ENCODE measurements around the gene ABCG1.
A peak's percentile ranks its signal among the peaks of the same experiment; 100 is the strongest.

Gene ABCG1

GRCh38 chr21:42252778-42253340 is 33.9 kb downstream of the ABCG1 start:
- no peak for DNase-seq

- DNase-seq = no peak
Measured at GRCh38 chr21:42253466-42253865, 34.5 kb downstream of the ABCG1 start.

GRCh38 chr21:42254083-42254482 is 35.1 kb downstream of the ABCG1 start:
- DNase-seq = no peak

GRCh38 chr21:42254651-42255601 is 36.0 kb downstream of the ABCG1 start:
- peak; percentile 68 for DNase-seq

GRCh38 chr21:42255825-42256224 is 36.9 kb downstream of the ABCG1 start:
- DNase-seq = no peak

GRCh38 chr21:42256316-42256715 is 37.4 kb downstream of the ABCG1 start:
- DNase-seq = no peak

- DNase-seq = no peak
Measured at GRCh38 chr21:42257091-42257765, 38.3 kb downstream of the ABCG1 start.

GRCh38 chr21:42258150-42258884 is 39.4 kb downstream of the ABCG1 start:
- DNase-seq = peak; percentile 84

- peak; percentile 56 for DNase-seq
Measured at GRCh38 chr21:42258885-42259407, 40.0 kb downstream of the ABCG1 start.

- no peak for DNase-seq
Measured at GRCh38 chr21:42260121-42260520, 41.2 kb downstream of the ABCG1 start.

GRCh38 chr21:42261829-42262200 is 42.9 kb downstream of the ABCG1 start:
- DNase-seq = no peak

GRCh38 chr21:42262831-42263231 is 43.9 kb downstream of the ABCG1 start:
- DNase-seq = peak; percentile 20

GRCh38 chr21:42263591-42264131 is 44.7 kb downstream of the ABCG1 start:
- no peak for DNase-seq

- no peak for DNase-seq
Measured at GRCh38 chr21:42264245-42265195, 45.6 kb downstream of the ABCG1 start.

GRCh38 chr21:42265231-42265812 is 46.4 kb downstream of the ABCG1 start:
- DNase-seq = no peak

- no peak for DNase-seq
Measured at GRCh38 chr21:42266971-42267556, 48.1 kb downstream of the ABCG1 start.

- DNase-seq = no peak
Measured at GRCh38 chr21:42269386-42269785, 50.4 kb downstream of the ABCG1 start.

- no peak for DNase-seq
Measured at GRCh38 chr21:42271065-42271464, 52.1 kb downstream of the ABCG1 start.

GRCh38 chr21:42272109-42272962 is 53.4 kb downstream of the ABCG1 start:
- DNase-seq = no peak
